IPS DF 4.7 (cell line): ENCODE measurements around the gene FXR1.

Experiments
- DNase-seq: peaks from one replicate; pipeline ENCODE4 v3.0.0-alpha.2; 2013; ENCODE audit warnings: low spot score; ENCODE audit errors: extremely low read depth

FXR1 gene

GRCh38 chr3:181006541-181006940 lies 94.1 kb downstream of the FXR1 start:
- DNase-seq, result no peak

- DNase-seq, result no peak
Observed at GRCh38 chr3:181007262-181007661, 94.8 kb downstream of the FXR1 start.

GRCh38 chr3:181008796-181009195 lies 96.3 kb downstream of the FXR1 start:
- DNase-seq, result no peak

- no peak for DNase-seq
Observed at GRCh38 chr3:181009225-181009624, 96.8 kb downstream of the FXR1 start.

GRCh38 chr3:181017690-181018089 lies 105.2 kb downstream of the FXR1 start:
- DNase-seq, result no peak

GRCh38 chr3:181025204-181025603 lies 112.7 kb downstream of the FXR1 start:
- DNase-seq, result no peak

GRCh38 chr3:181030948-181031347 lies 118.5 kb downstream of the FXR1 start:
- DNase-seq, result no peak
